Thyroid gland (tissue), 4 donors: Measurements from ENCODE around the gene CABP4. TPM values are rescaled to one million over a fixed set of nuclear protein-coding genes. Genes with fewer than 3 reads are reported as not detected.

ENCODE experiments used
- DNase-seq, 2 donors: peaks; one replicate each; pipeline ENCODE4 v3.0.0-alpha.2; 2019
- H3K27ac ChIP-seq, 3 donors: fragments of 200-600 bp; sonication (generic); 1 replicate in 2 of 3; 2 replicates in 1 of 3; pipeline ENCODE4 v1.5.1; 2016 to 2019; ENCODE audit warnings: mild to moderate bottlenecking in 1 of 3, moderate library complexity in 1 of 3
- H3K27me3 ChIP-seq: fragments of 200-600 bp; sonication (generic); one replicate; pipeline ENCODE4 v1.5.1; 2019
- H3K36me3 ChIP-seq, 2 donors: fragments of 200-600 bp; sonication (generic); one replicate each; pipeline ENCODE4 v1.5.1; 2016 to 2019
- H3K4me1 ChIP-seq, 2 donors: fragments of 200-600 bp; sonication (generic); one replicate each; pipeline ENCODE4 v1.5.1; 2017 to 2019
- H3K4me3 ChIP-seq, 3 donors: fragments of 200-600 bp; sonication (generic); replicated peaks in 1 of 3; 1 replicate in 2 of 3; 2 replicates in 1 of 3; pipeline ENCODE4 v1.5.1; 2016; ENCODE audit warnings: mild to moderate bottlenecking in 1 of 3
- H3K9me3 ChIP-seq: fragments of 200-600 bp; sonication (generic); one replicate; pipeline ENCODE4 v1.5.1; 2017
- CTCF ChIP-seq, 6 experiments: fragments of 200-600 bp in 3 of 6; fragments of 450-650 bp in 3 of 6; sonication (generic) in 3 of 6; IDR thresholded peaks; one replicate each; pipeline ENCODE4 v1.5.1; 2016 to 2019; ENCODE audit warnings: antibody characterized with exemption in 6 of 6, mild to moderate bottlenecking in 2 of 6, inconsistent platforms in 1 of 6, moderate library complexity in 1 of 6
- POLR2A ChIP-seq, 2 donors: fragments of 450-650 bp; IDR thresholded peaks; one replicate each; pipeline ENCODE4 v1.6.1; 2017; ENCODE audit warnings: antibody characterized with exemption in 2 of 2, mild to moderate bottlenecking in 2 of 2, moderate library complexity in 1 of 2
- WGBS, 2 donors: methylation state at CpG; one replicate each; pipeline ENCODE4 v1.1.5; 2017; 5-methylcytosine and 5-hydroxymethylcytosine counted together
- intact Hi-C: fragments of 100-400 bp; cut with DNase I; formaldehyde crosslinking; loops from one replicate; pipeline ENCODE4 v1.15.1; 2023
- total RNA-seq, 4 donors: library from RNA; depleted of rRNA; stranded (reverse); fragments of >200 nt; gene quantifications; one replicate each; pipeline ENCODE4 v1.2.3, GENCODE V29; 2016

The CABP4 gene
- total RNA-seq, 4 donors from 2014 or later, result 0.33 to 6.4 (median 0.39) TPM; not detected in 1

- 92 to 98% methylated on average over 11 to 18 of the region's 18 CpGs for WGBS, 2 donors
- Histone ChIP-seq H3K27ac (no peak overlapping the region), H3K27me3 (no peaks in the 10 kb centered on the region), H3K4me3 (no peak overlapping the region), H3K9me3 (no peaks in the 10 kb centered on the region), H3K4me1 (peaks cover 25 to 33% of the 10 kb centered on the region in 2 donors), H3K36me3 (peaks cover 0 to 16% of the 10 kb centered on the region in 2 donors)
- intact Hi-C loops, result loop anchor here (10.0 kb wide), 1 partner anchor 148 kb away; the partner anchor contains the start of gene POLD4
- no peak for DNase-seq
- no peak for TF ChIP-seq POLR2A (IDR thresholded peaks at IDR 0.05)
- TF ChIP-seq CTCF (IDR thresholded peaks at IDR 0.05), result no peak
Observed at GRCh38 chr11:67502328-67502979, 47.3 kb downstream of the CABP4 start.

DNA sequence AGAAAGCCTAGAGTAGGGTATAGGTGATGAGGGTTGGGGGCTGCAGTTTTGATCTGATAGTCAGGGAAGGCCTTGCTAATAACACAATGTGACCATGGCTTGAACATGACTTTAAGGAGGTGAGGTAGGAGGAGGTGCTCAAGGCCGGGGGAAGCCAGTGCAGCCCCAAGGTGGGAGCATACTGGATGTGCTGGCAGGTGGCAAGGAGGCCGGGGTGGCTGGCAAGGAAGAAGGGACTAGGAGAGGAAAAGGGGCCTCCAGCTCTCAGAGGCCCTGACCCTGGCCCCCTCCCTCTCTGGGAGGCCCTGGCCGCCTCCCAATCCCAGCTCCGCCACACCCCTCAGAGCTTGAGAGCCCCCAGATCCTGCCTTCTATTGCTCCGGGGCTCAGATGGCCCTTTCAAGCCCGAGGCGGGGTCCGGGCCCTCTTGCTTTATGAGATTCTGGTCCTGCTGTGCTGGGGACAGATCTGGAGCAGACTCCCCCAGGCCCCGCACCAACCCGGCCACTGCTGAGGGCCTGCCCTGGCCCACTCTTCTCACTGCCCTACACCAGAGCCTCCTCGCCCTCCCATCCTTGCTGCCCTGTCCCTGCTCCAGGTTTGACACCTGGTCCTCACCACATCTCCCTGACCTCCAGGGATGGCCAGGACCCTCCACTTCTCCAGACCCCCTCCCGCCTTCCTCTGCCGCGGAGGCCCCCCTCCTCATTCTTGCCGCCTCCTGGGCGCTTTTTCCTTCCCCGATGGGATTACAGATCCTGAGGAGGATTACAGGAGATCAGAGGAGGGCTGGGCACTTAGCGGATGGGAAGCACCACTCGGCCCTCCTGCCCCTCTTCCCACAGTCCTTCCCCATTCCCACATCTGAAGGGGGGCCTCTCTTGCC is 48.2 kb downstream of the CABP4 start:
- H3K36me3 ChIP-seq, result peaks cover 0 to 12% of the 10 kb centered on the region in 2 donors
- H3K9me3 ChIP-seq, result no peaks in the 10 kb centered on the region
- H3K27me3 ChIP-seq, result no peaks in the 10 kb centered on the region
- TF ChIP-seq POLR2A (IDR thresholded peaks at IDR 0.05), result no peak
- no peak for TF ChIP-seq CTCF (IDR thresholded peaks at IDR 0.05)
- no peak for DNase-seq
- no peak overlapping the region for H3K27ac ChIP-seq
- H3K4me3 ChIP-seq, result peak overlapping the region in 2 of 3 donors; percentile 21 to 59
- peaks cover 25 to 35% of the 10 kb centered on the region in 2 donors for H3K4me1 ChIP-seq
- intact Hi-C loops, result loop anchor here (10.0 kb wide), 1 partner anchor 149 kb away; the partner anchor contains the start of gene POLD4
- WGBS, 2 donors, result 80 to 82% methylated on average over 19 of the region's 19 CpGs

GRCh38 chr11:67504005-67504949 is 49.1 kb downstream of the CABP4 start:
- Histone ChIP-seq H3K4me1 (peaks cover 30 to 35% of the 10 kb centered on the region in 2 donors), H3K27ac (peak overlapping the region; percentile 95 to 99 (median 95)), H3K4me3 (peak overlapping the region; percentile 21 to 66 (median 59)), H3K27me3 (no peaks in the 10 kb centered on the region), H3K36me3 (peaks cover 0 to 12% of the 10 kb centered on the region in 2 donors), H3K9me3 (no peaks in the 10 kb centered on the region)
- TF ChIP-seq CTCF (IDR thresholded peaks at IDR 0.05), result no peak
- no peak for TF ChIP-seq POLR2A (IDR thresholded peaks at IDR 0.05)
- intact Hi-C loops, result loop anchor here (10.0 kb wide), 1 partner anchor 149 kb away; the partner anchor contains the start of gene POLD4
- WGBS, 2 donors, result 6 to 7% methylated on average over 17 to 23 of the region's 101 CpGs
- peak; percentile 35 to 59 for DNase-seq

GRCh38 chr11:67504950-67505581 is 49.9 kb downstream of the CABP4 start, which contains the start of gene PITPNM1:
Gene PITPNM1, minus strand, starts transcription at chr11:67505363. Its CDS starts 1,183 bp downstream, at chr11:67504180.
- WGBS, 2 donors, result 0% methylated on average over 6 of the region's 58 CpGs
- Histone ChIP-seq H3K36me3 (peaks cover 0 to 12% of the 10 kb centered on the region in 2 donors), H3K27me3 (no peaks in the 10 kb centered on the region), H3K4me3 (peak within 1 kb of the TSS; percentile 21 to 66 (median 59)), H3K4me1 (peaks cover 30 to 35% of the 10 kb centered on the region in 2 donors), H3K9me3 (no peaks in the 10 kb centered on the region), H3K27ac (peak within 1 kb of the TSS; percentile 95 to 99 (median 95))
- TF ChIP-seq POLR2A (IDR thresholded peaks at IDR 0.05) (peak in 1 of 2 donors; percentile 69), CTCF (IDR thresholded peaks at IDR 0.05) (no peak)
- DNase-seq, result peak; percentile 67 to 75
- intact Hi-C loops, result loop anchor here (5.0 to 10.0 kb wide), 2 partner anchors 113 to 150 kb away; partner anchors contain the start of genes POLD4 and RAD9A
